ENCODE measurements around the gene PKLR. TPM values are rescaled to one million over a fixed set of nuclear protein-coding genes. Genes with fewer than 3 reads are reported as not detected.

The PKLR gene
- total and polyA plus RNA-seq, 2 donors (not counting 1 experiment from before 2014, with no cell fraction given): not detected

DNA sequence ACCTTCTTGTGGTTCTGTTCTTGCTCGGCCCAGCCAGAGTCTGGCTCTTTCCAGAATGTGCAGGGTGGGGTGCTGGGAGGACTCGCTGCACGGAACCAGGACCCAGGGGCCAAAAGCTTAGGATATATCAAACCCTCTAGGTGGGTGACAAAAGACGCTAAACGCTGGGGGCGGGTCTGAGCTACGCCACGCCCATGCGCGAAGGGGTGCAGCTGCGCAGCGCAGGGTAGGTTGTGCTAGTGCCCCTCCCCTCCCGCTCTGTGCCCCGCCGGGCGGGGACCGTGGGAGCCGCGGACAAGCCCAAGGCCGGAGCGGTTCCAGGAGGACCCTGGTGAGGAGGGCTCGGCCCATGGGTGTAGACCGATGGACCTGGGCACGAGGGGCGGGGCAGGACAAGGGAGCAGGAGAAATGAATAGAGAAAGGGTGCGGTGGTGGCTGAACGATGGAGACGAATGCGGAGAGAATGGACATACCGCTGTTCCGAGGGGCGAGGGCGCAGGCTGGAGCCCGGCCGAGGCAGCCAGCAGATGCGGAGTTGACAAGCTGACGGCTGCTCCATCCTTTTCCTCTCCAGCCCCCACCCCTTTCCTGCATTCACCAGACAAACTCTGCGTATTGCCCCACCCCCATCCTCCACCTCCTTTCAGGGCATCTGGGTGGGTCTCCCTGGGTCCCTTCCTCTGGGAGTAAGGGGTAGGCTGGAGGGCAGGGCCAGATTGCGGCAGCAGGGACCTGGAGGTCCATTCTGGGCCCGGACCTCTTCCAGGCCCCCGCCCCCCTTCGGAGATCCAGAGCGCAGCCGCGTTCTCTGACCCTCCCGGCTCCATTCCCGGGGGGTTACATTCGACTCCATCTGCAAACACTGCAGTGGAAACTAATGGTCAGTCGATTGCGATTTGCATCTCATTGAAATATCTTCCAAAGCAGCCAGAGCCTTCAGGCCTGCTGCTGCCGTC, 19.7 kb upstream of the PKLR start, which contains the start of gene RUSC1:
Gene RUSC1 (plus strand): TSS at position 234 of the 957 bp plus-strand sequence. CDS start 880 bp downstream, outside the sequence.
- Histone ChIP-seq H3K79me2 (ENCODE audit: control insufficient read depth, insufficient read depth, low read length) (peaks cover 4% of the 10 kb centered on the region), H3K27me3 (replicated peaks in 1 of 4; ENCODE audit: control extremely low read depth in 1 of 4, control insufficient read depth in 3 of 4, insufficient read depth in 4 of 4, low read length in 3 of 4) (no peaks in the 10 kb centered on the region), H3K9ac (ENCODE audit: low read length) (peak within 1 kb of the TSS; percentile 62), H3K4me1 (ENCODE audit: control insufficient read depth in 2 of 2, insufficient read depth in 2 of 2, low read length in 2 of 2) (peaks cover 17 to 35% of the 10 kb centered on the region in 2 donors), H3K27ac (ENCODE audit: low read length in 2 of 2) (no peak within 1 kb of the TSS), H4K20me1 (ENCODE audit: control insufficient read depth, insufficient read depth, low read length, poor library complexity, severe bottlenecking) (no peaks in the 10 kb centered on the region), H3K4me2 (replicated peaks; ENCODE audit: low read depth, low read length, poor library complexity, severe bottlenecking) (peak within 1 kb of the TSS; percentile 95), H3K9me3 (ENCODE audit: control extremely low read depth in 1 of 3, control insufficient read depth in 2 of 3, insufficient read depth in 1 of 3, low read length in 2 of 3) (peaks cover 0 to 2% (median 0%) of the 10 kb centered on the region in 3 donors), H3K4me3 (ENCODE audit: control extremely low read depth in 1 of 5, extremely low read depth in 1 of 5, insufficient read depth in 1 of 5, low read depth in 2 of 5, low read length in 4 of 5) (peak within 1 kb of the TSS in 4 of 5 experiments; percentile 32 to 52 (median 51)), H2AFZ (ENCODE audit: insufficient read depth, low read depth, low read length, poor library complexity, severe bottlenecking) (peak within 1 kb of the TSS; percentile 76), H3K36me3 (replicated peaks in 1 of 2; ENCODE audit: control extremely low read depth in 1 of 2, control insufficient read depth in 1 of 2, extremely low read depth in 1 of 2, insufficient read depth in 2 of 2, low read length in 1 of 2) (peaks cover 0 to 3% of the 10 kb centered on the region in 2 experiments)
- TF ChIP-seq EZH2 (IDR thresholded peaks at IDR 0.05; ENCODE audit: borderline replicate concordance, insufficient read depth, low read depth, low read length, poor library complexity, severe bottlenecking): no peak
- TF ChIP-seq, protein P1, sequence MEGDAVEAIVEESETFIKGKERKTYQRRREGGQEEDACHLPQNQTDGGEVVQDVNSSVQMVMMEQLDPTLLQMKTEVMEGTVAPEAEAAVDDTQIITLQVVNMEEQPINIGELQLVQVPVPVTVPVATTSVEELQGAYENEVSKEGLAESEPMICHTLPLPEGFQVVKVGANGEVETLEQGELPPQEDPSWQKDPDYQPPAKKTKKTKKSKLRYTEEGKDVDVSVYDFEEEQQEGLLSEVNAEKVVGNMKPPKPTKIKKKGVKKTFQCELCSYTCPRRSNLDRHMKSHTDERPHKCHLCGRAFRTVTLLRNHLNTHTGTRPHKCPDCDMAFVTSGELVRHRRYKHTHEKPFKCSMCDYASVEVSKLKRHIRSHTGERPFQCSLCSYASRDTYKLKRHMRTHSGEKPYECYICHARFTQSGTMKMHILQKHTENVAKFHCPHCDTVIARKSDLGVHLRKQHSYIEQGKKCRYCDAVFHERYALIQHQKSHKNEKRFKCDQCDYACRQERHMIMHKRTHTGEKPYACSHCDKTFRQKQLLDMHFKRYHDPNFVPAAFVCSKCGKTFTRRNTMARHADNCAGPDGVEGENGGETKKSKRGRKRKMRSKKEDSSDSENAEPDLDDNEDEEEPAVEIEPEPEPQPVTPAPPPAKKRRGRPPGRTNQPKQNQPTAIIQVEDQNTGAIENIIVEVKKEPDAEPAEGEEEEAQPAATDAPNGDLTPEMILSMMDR (IDR thresholded peaks at IDR 0.05): no peak
- ChIA-PET POLR2A (interaction anchor here (0.6 to 1.6 kb wide), 3 partner anchors 48 to 112 kb away, joined by 3 to 6 read pairs (median 3); partner anchors contain the start of genes CLK2 and MTX1), CTCF (interaction anchor here (0.8 to 6.5 kb wide), 10 partner anchors 9 to 146 kb away, joined by 3 to 128 read pairs (median 7); partner anchors contain the start of genes CLK2, FDPS, MTX1 and THBS3)
- Mint-ChIP-seq H3K27me3 (no peaks in the 10 kb centered on the region), H3K27ac (peak within 1 kb of the TSS; percentile 50), H3K9me3 (ENCODE audit: insufficient read depth) (no peaks in the 10 kb centered on the region), H3K4me3 (peak within 1 kb of the TSS; percentile 83), H3K4me1 (peaks cover 36% of the 10 kb centered on the region)
- intact Hi-C loops (cut with micrococcal nuclease): loop anchor here (1.0 to 10.0 kb wide), 3 partner anchors 43 to 1184 kb away; partner anchors contain the start of gene MEF2D
- peak; percentile 81 for DNase-seq
- 28% methylated on average over 42 of the region's 51 CpGs for WGBS (ENCODE audit: insufficient coverage)
- peak; percentile 40 for ATAC-seq (ENCODE audit: low read depth)

All from B cell (primary cell).